Thoracic aorta (tissue), 2 donors: ENCODE data around the gene ANO3. TPM values are rescaled to one million over a fixed set of nuclear protein-coding genes. Genes with fewer than 3 reads are reported as not detected.
A peak's percentile ranks its signal among the peaks of the same experiment; 100 is the strongest.

ENCODE experiments used
- ATAC-seq: fragments of 150-250 bp; one replicate; pipeline ENCODE4 v1.8.0; 2017; ENCODE audit warnings: low read depth; ENCODE audit not compliant: insufficient number of reproducible peaks, low FRiP score
- DNase-seq: peaks from one replicate; pipeline ENCODE4 v3.0.0-alpha.2; 2020; ENCODE audit warnings: low spot score
- H3K27ac ChIP-seq, 2 donors: fragments of 200-600 bp; sonication (generic); 1 replicate in 1 of 2; 2 replicates in 1 of 2; pipeline ENCODE4 v1.5.1; 2016; ENCODE audit warnings: mild to moderate bottlenecking in 2 of 2, moderate library complexity in 2 of 2
- H3K27me3 ChIP-seq: fragments of 200-600 bp; sonication (generic); replicated peaks from 2 replicates; pipeline ENCODE4 v1.6.0; 2016; ENCODE audit warnings: mild to moderate bottlenecking; ENCODE audit not compliant: insufficient read depth
- H3K36me3 ChIP-seq: fragments of 200-600 bp; sonication (generic); one replicate; pipeline ENCODE4 v1.5.1; 2016
- H3K4me1 ChIP-seq, 2 donors: fragments of 200-600 bp; sonication (generic); 1 replicate in 1 of 2; 2 replicates in 1 of 2; pipeline versions ENCODE4 v1.5.1 to v1.6.0; 2016; ENCODE audit warnings: low read depth in 2 of 2, mild to moderate bottlenecking in 1 of 2; ENCODE audit not compliant: control insufficient read depth in 1 of 2
- H3K4me3 ChIP-seq: fragments of 200-600 bp; sonication (generic); 2 replicates; pipeline ENCODE4 v1.5.1; 2016; ENCODE audit warnings: mild to moderate bottlenecking
- H3K9me3 ChIP-seq: fragments of 200-600 bp; sonication (generic); 2 replicates; pipeline ENCODE4 v1.5.1; 2016
- total RNA-seq, 2 donors: library from RNA; depleted of rRNA; stranded (reverse); fragments of >200 nt; gene quantifications; one replicate each; pipeline versions ENCODE4 v1.1.0 to v1.2.3, GENCODE V29; 2016
- TF ChIP-seq, protein P1 (sequence below): fragments of 200-600 bp; sonication (generic); IDR thresholded peaks from one replicate; pipeline ENCODE4 v1.5.1; 2019; ENCODE audit warnings: antibody characterized with exemption

The ANO3 gene
- total RNA-seq, 2 donors from 2014 or later = 0.71 to 13.4 TPM

GRCh38 chr11:26332572-26332915 is 614 bp downstream of the ANO3 start:
- Histone ChIP-seq H3K4me1 (peaks cover 0 to 10% of the 10 kb centered on the region in 2 donors), H3K27me3 (no peaks in the 10 kb centered on the region), H3K36me3 (no peaks in the 10 kb centered on the region), H3K9me3 (no peaks in the 10 kb centered on the region), H3K4me3 (peak overlapping the region; percentile 54), H3K27ac (no peak overlapping the region)
- no peak for DNase-seq
- TF ChIP-seq, protein P1, sequence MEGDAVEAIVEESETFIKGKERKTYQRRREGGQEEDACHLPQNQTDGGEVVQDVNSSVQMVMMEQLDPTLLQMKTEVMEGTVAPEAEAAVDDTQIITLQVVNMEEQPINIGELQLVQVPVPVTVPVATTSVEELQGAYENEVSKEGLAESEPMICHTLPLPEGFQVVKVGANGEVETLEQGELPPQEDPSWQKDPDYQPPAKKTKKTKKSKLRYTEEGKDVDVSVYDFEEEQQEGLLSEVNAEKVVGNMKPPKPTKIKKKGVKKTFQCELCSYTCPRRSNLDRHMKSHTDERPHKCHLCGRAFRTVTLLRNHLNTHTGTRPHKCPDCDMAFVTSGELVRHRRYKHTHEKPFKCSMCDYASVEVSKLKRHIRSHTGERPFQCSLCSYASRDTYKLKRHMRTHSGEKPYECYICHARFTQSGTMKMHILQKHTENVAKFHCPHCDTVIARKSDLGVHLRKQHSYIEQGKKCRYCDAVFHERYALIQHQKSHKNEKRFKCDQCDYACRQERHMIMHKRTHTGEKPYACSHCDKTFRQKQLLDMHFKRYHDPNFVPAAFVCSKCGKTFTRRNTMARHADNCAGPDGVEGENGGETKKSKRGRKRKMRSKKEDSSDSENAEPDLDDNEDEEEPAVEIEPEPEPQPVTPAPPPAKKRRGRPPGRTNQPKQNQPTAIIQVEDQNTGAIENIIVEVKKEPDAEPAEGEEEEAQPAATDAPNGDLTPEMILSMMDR = no peak
- no peak for ATAC-seq

GRCh38 chr11:26333906-26334305 is 2.0 kb downstream of the ANO3 start:
- DNase-seq = no peak
- TF ChIP-seq, protein P1 = no peak

GRCh38 chr11:26335903-26336302 is 4.0 kb downstream of the ANO3 start:
- Histone ChIP-seq H3K9me3 (no peaks in the 10 kb centered on the region), H3K4me3 (no peak overlapping the region), H3K27ac (no peak overlapping the region), H3K4me1 (peaks cover 0 to 10% of the 10 kb centered on the region in 2 donors), H3K36me3 (no peaks in the 10 kb centered on the region), H3K27me3 (no peaks in the 10 kb centered on the region)
- ATAC-seq (peak; percentile 55), DNase-seq (no peak)
- TF ChIP-seq, protein P1 = no peak

More at GRCh38 chr11:26333906-26334305, 2.0 kb downstream of the ANO3 start:
- H3K36me3 ChIP-seq = no peaks in the 10 kb centered on the region
- no peak overlapping the region for H3K27ac ChIP-seq
- no peak for ATAC-seq
- no peak overlapping the region for H3K4me3 ChIP-seq
- H3K9me3 ChIP-seq = no peaks in the 10 kb centered on the region
- H3K27me3 ChIP-seq = no peaks in the 10 kb centered on the region
- H3K4me1 ChIP-seq = peaks cover 0 to 10% of the 10 kb centered on the region in 2 donors

DNA sequence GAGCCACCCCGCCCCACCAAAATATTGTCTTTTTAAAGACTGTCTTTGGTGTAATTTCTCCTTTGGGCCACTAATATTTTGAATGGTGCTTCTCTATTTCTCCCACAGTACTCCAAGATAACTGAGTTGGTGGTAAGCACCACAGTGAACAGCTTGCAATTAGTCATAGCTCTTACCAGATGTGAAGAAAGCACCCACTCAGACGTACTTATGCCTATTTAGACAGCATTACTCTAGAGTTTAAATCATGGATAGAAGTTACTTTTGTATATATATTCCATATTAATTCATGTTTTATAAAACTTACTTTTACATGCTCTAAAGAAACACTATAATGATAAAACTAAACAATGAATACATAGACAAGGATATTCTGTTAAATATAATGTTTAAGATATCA is 12.7 kb downstream of the ANO3 start:
- TF ChIP-seq, protein P1 = no peak
- DNase-seq = no peak
- Histone ChIP-seq H3K9me3 (no peaks in the 10 kb centered on the region), H3K27ac (no peak overlapping the region), H3K4me1 (no peaks in the 10 kb centered on the region), H3K36me3 (no peaks in the 10 kb centered on the region), H3K27me3 (no peaks in the 10 kb centered on the region), H3K4me3 (no peak overlapping the region)
- ATAC-seq = no peak

GRCh38 chr11:26348776-26349175 is 16.8 kb downstream of the ANO3 start:
- Histone ChIP-seq H3K27me3 (no peaks in the 10 kb centered on the region), H3K36me3 (no peaks in the 10 kb centered on the region), H3K4me1 (no peaks in the 10 kb centered on the region), H3K4me3 (no peak overlapping the region), H3K9me3 (no peaks in the 10 kb centered on the region), H3K27ac (no peak overlapping the region)
- DNase-seq (no peak), ATAC-seq (no peak)
- TF ChIP-seq, protein P1 = no peak
